HUES64 (cell line): Measurements from ENCODE around the gene HBA1.
"Not testable (repeated sequence)": the region's sequence is repeated elsewhere in the genome, so short reads cannot be mapped to it uniquely, and the experiment has no call there.

Source experiments
- H3K27ac ChIP-seq: 2 replicates; pipeline ENCODE4 v1.7.0; 2013; ENCODE audit warnings: low read depth, low read length, inconsistent platforms
- H3K27me3 ChIP-seq: 2 replicates; pipeline ENCODE4 v1.6.1; 2013; ENCODE audit warnings: mild to moderate bottlenecking, low read length; ENCODE audit not compliant: insufficient read depth
- H3K36me3 ChIP-seq: 2 replicates; pipeline ENCODE4 v1.6.1; 2013; ENCODE audit warnings: mild to moderate bottlenecking, low read length; ENCODE audit not compliant: insufficient read depth
- H3K4me1 ChIP-seq: 2 replicates; pipeline ENCODE4 v1.6.1; 2013; ENCODE audit warnings: mild to moderate bottlenecking, low read length, moderate library complexity; ENCODE audit not compliant: insufficient read depth
- H3K4me3 ChIP-seq: 2 replicates; pipeline ENCODE4 v1.5.1; 2013; ENCODE audit warnings: mild to moderate bottlenecking, low read length, moderate library complexity
- H3K9ac ChIP-seq: 2 replicates; pipeline ENCODE4 v1.6.1; 2013; ENCODE audit warnings: mild to moderate bottlenecking, low read depth, low read length
- H3K9me3 ChIP-seq: 2 replicates; pipeline ENCODE4 v1.6.1; 2013; ENCODE audit warnings: low read depth, low read length; ENCODE audit not compliant: insufficient read depth
- WGBS: fragments of 150-250, 120-280 bp; methylation state at CpG from one replicate; pipeline ENCODE4 v1.1.7; 2013; ENCODE audit warnings: missing lambda C conversion rate; 5-methylcytosine and 5-hydroxymethylcytosine counted together

HBA1 gene

GRCh38 chr16:162271-162991 lies 14.0 kb upstream of the HBA1 start:
- H3K4me1 ChIP-seq = peaks cover 14% of the 10 kb centered on the region
- no peaks in the 10 kb centered on the region for H3K36me3 ChIP-seq
- no peak overlapping the region for H3K9ac ChIP-seq
- no peak overlapping the region for H3K4me3 ChIP-seq
- no peak overlapping the region for H3K27ac ChIP-seq
- 91% methylated on average over 13 of the region's 13 CpGs for WGBS
- H3K9me3 ChIP-seq = no peaks in the 10 kb centered on the region
- H3K27me3 ChIP-seq = peaks cover 66% of the 10 kb centered on the region

GRCh38 chr16:163139-163538 lies 13.3 kb upstream of the HBA1 start:
- not testable (repeated sequence) for H3K36me3 ChIP-seq
- peaks cover 66% of the 10 kb centered on the region for H3K27me3 ChIP-seq

GRCh38 chr16:163696-164095 lies 12.8 kb upstream of the HBA1 start:
- H3K9ac ChIP-seq, H3K9me3 ChIP-seq, H3K4me3 ChIP-seq, H3K27ac ChIP-seq, H3K36me3 ChIP-seq: not testable (repeated sequence)
- Histone ChIP-seq H3K4me1 (peaks cover 14% of the 10 kb centered on the region), H3K27me3 (peaks cover 66% of the 10 kb centered on the region)
- WGBS = no CpG with 5 or more reads among the region's 3 CpGs

More at GRCh38 chr16:163139-163538, 13.3 kb upstream of the HBA1 start:
- not testable (repeated sequence) for H3K9me3 ChIP-seq, H3K27ac ChIP-seq, H3K4me3 ChIP-seq, H3K9ac ChIP-seq
- peaks cover 14% of the 10 kb centered on the region for H3K4me1 ChIP-seq
- 85% methylated on average over 9 of the region's 10 CpGs for WGBS

- no CpG with 5 or more reads among the region's 80 CpGs for WGBS
- not testable (repeated sequence) for H3K36me3 ChIP-seq, H3K27ac ChIP-seq, H3K9me3 ChIP-seq, H3K9ac ChIP-seq, H3K4me3 ChIP-seq
- H3K27me3 ChIP-seq = peaks cover 68% of the 10 kb centered on the region
- H3K4me1 ChIP-seq = peaks cover 14% of the 10 kb centered on the region
These were observed 12.2 kb upstream of the HBA1 start for GRCh38 chr16:164134-164823.

GRCh38 chr16:164827-165538 lies 11.5 kb upstream of the HBA1 start:
- H3K4me1 ChIP-seq = peaks cover 14% of the 10 kb centered on the region
- WGBS = 2% methylated on average over 50 of the region's 77 CpGs
- no peak overlapping the region for H3K9ac ChIP-seq
- no peaks in the 10 kb centered on the region for H3K36me3 ChIP-seq
- no peaks in the 10 kb centered on the region for H3K9me3 ChIP-seq
- H3K27me3 ChIP-seq = peaks cover 70% of the 10 kb centered on the region
- peak overlapping the region; percentile 49 for H3K4me3 ChIP-seq
- H3K27ac ChIP-seq = no peak overlapping the region

GRCh38 chr16:165539-166374 lies 10.7 kb upstream of the HBA1 start, which contains the start of gene HBM:
Gene HBM, plus strand, starts transcription at chr16:165978. Its CDS starts 20 bp downstream, at chr16:165998.
- Histone ChIP-seq H3K4me1 (peaks cover 17% of the 10 kb centered on the region), H3K4me3 (peak within 1 kb of the TSS; percentile 49), H3K27me3 (peaks cover 77% of the 10 kb centered on the region), H3K27ac (no peak within 1 kb of the TSS), H3K36me3 (no peaks in the 10 kb centered on the region), H3K9me3 (no peaks in the 10 kb centered on the region), H3K9ac (no peak within 1 kb of the TSS)
- 5% methylated on average over 75 of the region's 75 CpGs for WGBS

GRCh38 chr16:166375-167121 lies 9.9 kb upstream of the HBA1 start:
- 13% methylated on average over 43 of the region's 45 CpGs for WGBS
- no peak overlapping the region for H3K27ac ChIP-seq
- H3K27me3 ChIP-seq = peaks cover 78% of the 10 kb centered on the region
- H3K36me3 ChIP-seq = no peaks in the 10 kb centered on the region
- peak overlapping the region; percentile 49; the same call in 1 of the 2 replicates for H3K4me3 ChIP-seq
- no peaks in the 10 kb centered on the region for H3K9me3 ChIP-seq
- H3K9ac ChIP-seq = no peak overlapping the region
- peaks cover 17% of the 10 kb centered on the region for H3K4me1 ChIP-seq

GRCh38 chr16:167122-167690 lies 9.3 kb upstream of the HBA1 start:
- Histone ChIP-seq H3K4me1 (peaks cover 17% of the 10 kb centered on the region), H3K27me3 (peaks cover 81% of the 10 kb centered on the region), H3K27ac (no peak overlapping the region), H3K4me3 (peak overlapping the region; percentile 49; the same call in 1 of the 2 replicates), H3K9ac (no peak overlapping the region), H3K36me3 (no peaks in the 10 kb centered on the region), H3K9me3 (no peaks in the 10 kb centered on the region)
- WGBS = 34% methylated on average over 11 of the region's 11 CpGs

GRCh38 chr16:168424-168823 lies 8.1 kb upstream of the HBA1 start:
- Histone ChIP-seq H3K9me3 (no peaks in the 10 kb centered on the region), H3K27me3 (peaks cover 79% of the 10 kb centered on the region), H3K9ac (no peak overlapping the region), H3K4me3 (no peak overlapping the region), H3K36me3 (no peaks in the 10 kb centered on the region), H3K27ac (no peak overlapping the region), H3K4me1 (peaks cover 17% of the 10 kb centered on the region)
- 82% methylated on average over 6 of the region's 6 CpGs for WGBS

- Histone ChIP-seq H3K27ac (no peak overlapping the region), H3K9ac (no peak overlapping the region), H3K36me3 (no peaks in the 10 kb centered on the region), H3K27me3 (peaks cover 82% of the 10 kb centered on the region), H3K9me3 (no peaks in the 10 kb centered on the region), H3K4me1 (peaks cover 17% of the 10 kb centered on the region), H3K4me3 (no peak overlapping the region)
- WGBS = 76% methylated on average over 3 of the region's 3 CpGs
These were observed 7.5 kb upstream of the HBA1 start for GRCh38 chr16:169014-169413.
